Astrocyte (in vitro differentiated cells and primary cell): ENCODE data around the gene ST8SIA6.

Experiments used
- CTCF ChIP-seq: IDR thresholded peaks from 2 replicates; pipeline ENCODE4 v1.5.1; 2011; ENCODE audit warnings: low read depth, mild to moderate bottlenecking, inconsistent platforms, low read length, moderate library complexity; ENCODE audit not compliant: insufficient read depth
- EZH2 ChIP-seq: IDR thresholded peaks from 2 replicates; pipeline ENCODE4 v1.6.1; 2012; ENCODE audit warnings: mild to moderate bottlenecking, low read length, inconsistent platforms; ENCODE audit not compliant: insufficient read depth

GRCh38 chr10:17415046-17415658 lies 39.2 kb downstream of the ST8SIA6 start:
- no peak for TF ChIP-seq CTCF
- TF ChIP-seq EZH2: no peak
